ENCODE results near the gene DHRSX. TPM values are rescaled to one million over a fixed set of nuclear protein-coding genes. Genes with fewer than 3 reads are reported as not detected.

Gene DHRSX
- total and polyA plus RNA-seq, 2 of the 13 experiments (the other 11 are each of a cell fraction or from before 2014, with no cell fraction given) = 15.5 to 24.3 TPM

- TF ChIP-seq MAF1 (CRISPR knock-in tag; IDR thresholded peaks at IDR 0.05; ENCODE audit: borderline replicate concordance) (no peak), CHD4 (IDR thresholded peaks at IDR 0.05; ENCODE audit: borderline replicate concordance, low read length) (no peak), ZNF225 (CRISPR knock-in tag; IDR thresholded peaks at IDR 0.05) (no peak), KLF11 (CRISPR knock-in tag; IDR thresholded peaks at IDR 0.05) (no peak), ZNF878 (CRISPR knock-in tag; IDR thresholded peaks at IDR 0.05) (no peak), ZNF513 (CRISPR knock-in tag; conservative IDR thresholded peaks at IDR 0.05) (no peak), ZNF557 (CRISPR knock-in tag; IDR thresholded peaks at IDR 0.05) (no peak)
- TF ChIP-seq, protein P1, sequence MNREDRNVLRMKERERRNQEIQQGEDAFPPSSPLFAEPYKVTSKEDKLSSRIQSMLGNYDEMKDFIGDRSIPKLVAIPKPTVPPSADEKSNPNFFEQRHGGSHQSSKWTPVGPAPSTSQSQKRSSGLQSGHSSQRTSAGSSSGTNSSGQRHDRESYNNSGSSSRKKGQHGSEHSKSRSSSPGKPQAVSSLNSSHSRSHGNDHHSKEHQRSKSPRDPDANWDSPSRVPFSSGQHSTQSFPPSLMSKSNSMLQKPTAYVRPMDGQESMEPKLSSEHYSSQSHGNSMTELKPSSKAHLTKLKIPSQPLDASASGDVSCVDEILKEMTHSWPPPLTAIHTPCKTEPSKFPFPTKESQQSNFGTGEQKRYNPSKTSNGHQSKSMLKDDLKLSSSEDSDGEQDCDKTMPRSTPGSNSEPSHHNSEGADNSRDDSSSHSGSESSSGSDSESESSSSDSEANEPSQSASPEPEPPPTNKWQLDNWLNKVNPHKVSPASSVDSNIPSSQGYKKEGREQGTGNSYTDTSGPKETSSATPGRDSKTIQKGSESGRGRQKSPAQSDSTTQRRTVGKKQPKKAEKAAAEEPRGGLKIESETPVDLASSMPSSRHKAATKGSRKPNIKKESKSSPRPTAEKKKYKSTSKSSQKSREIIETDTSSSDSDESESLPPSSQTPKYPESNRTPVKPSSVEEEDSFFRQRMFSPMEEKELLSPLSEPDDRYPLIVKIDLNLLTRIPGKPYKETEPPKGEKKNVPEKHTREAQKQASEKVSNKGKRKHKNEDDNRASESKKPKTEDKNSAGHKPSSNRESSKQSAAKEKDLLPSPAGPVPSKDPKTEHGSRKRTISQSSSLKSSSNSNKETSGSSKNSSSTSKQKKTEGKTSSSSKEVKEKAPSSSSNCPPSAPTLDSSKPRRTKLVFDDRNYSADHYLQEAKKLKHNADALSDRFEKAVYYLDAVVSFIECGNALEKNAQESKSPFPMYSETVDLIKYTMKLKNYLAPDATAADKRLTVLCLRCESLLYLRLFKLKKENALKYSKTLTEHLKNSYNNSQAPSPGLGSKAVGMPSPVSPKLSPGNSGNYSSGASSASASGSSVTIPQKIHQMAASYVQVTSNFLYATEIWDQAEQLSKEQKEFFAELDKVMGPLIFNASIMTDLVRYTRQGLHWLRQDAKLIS (CRISPR knock-in tag; IDR thresholded peaks at IDR 0.05) = no peak
- Histone ChIP-seq H4K20me1 (ENCODE audit: insufficient read depth, low read length) (no peaks in the 10 kb centered on the region), H2AFZ (ENCODE audit: low read length) (no peak overlapping the region), H3K27ac (ENCODE audit: extremely low read length, insufficient read depth, low read length) (no peak overlapping the region), H3K4me3 (replicated peaks in 1 of 3; ENCODE audit: insufficient read depth in 1 of 3, low read depth in 2 of 3, low read length in 3 of 3) (no peak overlapping the region), H3K4me2 (ENCODE audit: low read depth, low read length) (no peak overlapping the region), H3K27me3 (ENCODE audit: control insufficient read depth in 1 of 2, insufficient read depth in 2 of 2, low read length in 2 of 2) (no peaks in the 10 kb centered on the region), H3K4me1 (ENCODE audit: insufficient read depth, low read length) (peaks cover 43% of the 10 kb centered on the region), H3K9ac (ENCODE audit: insufficient read depth, low read depth, low read length) (no peak overlapping the region), H3K9me3 (ENCODE audit: low read length) (no peaks in the 10 kb centered on the region), H3K79me2 (ENCODE audit: insufficient read depth, low read length) (peaks cover 45% of the 10 kb centered on the region), H3K36me3 (replicated peaks in 1 of 2; ENCODE audit: control insufficient read depth in 1 of 2, insufficient read depth in 2 of 2, low read length in 2 of 2) (no peaks in the 10 kb centered on the region; a peak in 1 of 5 replicates)
- intact Hi-C loops (cut with micrococcal nuclease; ENCODE audit: unreplicated experiment) (no loop called here), in situ Hi-C loops (cut with HindIII; ENCODE audit: extremely low pct_ligation_motif_present, low pct_unique_long_range_greater_than_20kb) (no loop called here)
- DNase-seq (ENCODE audit: low spot score) (no peak), ATAC-seq (no peak), FAIRE-seq (no peak)
- ChIA-PET CTCF (ENCODE audit: low intra/inter-chr PET ratio, low total read pairs) (no interaction called here), POLR2A (no interaction called here)
- no TSS peak for BruUV-seq (replicated peaks)
- WGBS (ENCODE audit: low lambda C conversion rate) = 97% methylated on average over 20 of the region's 20 CpGs
These were observed 26.4 kb downstream of the DHRSX start for GRCh38 chrX:2474280-2474962.

All from HepG2 (cell line).